ENCODE data around the gene RPLP1.
"Not testable (repeated sequence)": the region's sequence is repeated elsewhere in the genome, so short reads cannot be mapped to it uniquely, and the experiment has no call there.

The RPLP1 gene

DNA sequence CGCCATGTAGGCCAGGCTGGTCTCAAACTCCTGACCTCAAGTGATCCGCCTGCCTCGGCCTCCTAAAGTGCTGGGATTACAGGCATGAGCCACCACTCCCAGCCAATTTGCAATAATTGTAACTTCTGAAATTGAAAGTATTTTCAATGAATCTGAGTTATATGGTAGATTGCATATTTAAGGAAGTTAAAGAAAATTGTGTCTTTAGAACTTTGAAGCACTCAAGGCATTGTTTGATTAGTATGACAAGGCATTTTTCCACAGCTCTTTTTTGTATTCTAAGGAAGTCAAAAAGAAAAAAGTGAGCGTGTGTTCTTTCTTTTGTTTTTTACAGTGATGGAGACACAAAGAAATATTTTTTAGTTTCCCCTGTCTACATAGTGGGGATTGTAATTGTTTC lies 15.7 kb upstream of the RPLP1 start:
- in situ Hi-C loops (cut with HindIII; ENCODE audit: low sequenced_read_pairs) = no loop called here

DNA sequence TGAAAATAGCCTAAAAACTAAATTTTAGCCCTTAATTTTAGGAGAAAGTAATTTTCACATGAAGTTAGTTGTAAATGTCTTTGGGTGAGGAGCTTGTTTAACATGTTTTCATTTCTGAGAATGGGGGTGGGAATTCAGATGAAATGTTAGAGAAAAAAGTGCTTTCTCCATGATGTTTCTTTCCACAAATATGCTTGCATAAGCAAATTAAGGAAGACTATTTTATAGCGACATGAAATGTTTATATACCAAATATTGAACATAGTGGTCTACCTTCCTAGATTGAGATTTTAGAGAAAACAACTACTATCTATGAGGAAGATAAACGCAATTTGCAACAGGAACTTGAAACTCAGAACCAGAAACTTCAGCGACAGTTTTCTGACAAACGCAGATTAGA lies 13.0 kb upstream of the RPLP1 start:
- in situ Hi-C loops (cut with HindIII; ENCODE audit: low sequenced_read_pairs) = no loop called here

DNA sequence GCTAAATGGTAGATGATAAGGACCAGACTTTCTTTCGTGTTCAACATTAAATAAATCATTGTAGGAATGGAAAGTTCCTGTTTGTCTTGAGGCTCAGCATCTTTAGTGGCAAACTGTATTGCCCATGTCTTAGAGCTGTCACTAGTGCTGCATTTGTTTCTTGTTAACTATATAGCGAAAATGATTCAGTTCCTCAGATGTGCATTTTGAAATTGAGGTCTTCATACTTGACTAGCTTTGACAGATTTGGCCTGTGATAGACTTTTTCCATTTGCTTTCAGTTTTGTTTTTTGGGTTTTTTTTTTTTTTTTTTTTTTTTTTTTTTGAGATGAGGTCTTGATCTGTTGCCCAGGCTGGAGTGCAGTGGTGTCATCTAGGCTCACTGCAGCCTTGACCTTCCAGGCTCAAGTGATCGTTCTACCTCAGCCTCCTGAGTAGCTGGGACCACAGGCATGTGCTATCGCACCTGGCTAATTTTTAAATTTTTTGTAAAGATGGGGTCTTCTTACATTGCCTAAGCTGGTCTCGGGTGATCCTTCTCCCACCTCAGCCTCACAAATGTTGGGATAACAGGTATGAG lies 9.5 kb upstream of the RPLP1 start:
- in situ Hi-C loops (cut with HindIII; ENCODE audit: low sequenced_read_pairs) = no loop called here

DNA sequence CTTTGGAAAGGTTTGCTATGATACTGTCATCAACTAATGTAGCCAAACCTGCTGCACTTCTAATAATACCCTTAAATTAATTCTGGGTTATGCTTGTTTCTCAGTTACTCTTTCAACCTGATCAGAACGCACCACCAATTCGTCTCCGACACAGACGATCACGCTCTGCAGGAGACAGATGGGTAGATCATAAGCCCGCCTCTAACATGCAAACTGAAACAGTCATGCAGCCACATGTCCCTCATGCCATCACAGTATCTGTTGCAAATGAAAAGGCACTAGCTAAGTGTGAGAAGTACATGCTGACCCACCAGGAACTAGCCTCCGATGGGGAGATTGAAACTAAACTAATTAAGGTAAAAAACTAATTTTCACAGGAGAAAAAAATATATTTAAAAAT lies 7.9 kb upstream of the RPLP1 start:
- in situ Hi-C loops (cut with HindIII; ENCODE audit: low sequenced_read_pairs) = no loop called here

DNA sequence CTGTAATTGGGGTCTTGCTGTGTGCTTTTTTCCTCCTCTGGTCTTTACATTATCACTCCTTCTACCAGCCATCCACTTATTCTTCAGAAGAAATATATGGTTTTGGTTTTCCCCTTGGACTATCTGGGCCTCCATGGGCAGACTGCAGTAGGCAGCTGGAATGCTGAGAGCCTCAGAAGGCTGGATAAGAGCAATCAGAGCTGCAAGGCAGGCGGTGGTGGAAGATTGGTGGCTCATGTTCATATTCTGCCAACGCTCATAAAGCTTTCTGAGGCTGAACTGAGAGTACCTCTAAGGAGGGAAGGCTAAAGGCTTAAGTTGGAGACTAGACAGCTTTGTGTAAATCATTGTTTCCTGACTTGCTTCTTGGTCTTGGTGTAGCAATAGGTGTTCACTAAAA lies 5.7 kb upstream of the RPLP1 start:
- in situ Hi-C loops (cut with HindIII; ENCODE audit: low sequenced_read_pairs) = no loop called here

DNA sequence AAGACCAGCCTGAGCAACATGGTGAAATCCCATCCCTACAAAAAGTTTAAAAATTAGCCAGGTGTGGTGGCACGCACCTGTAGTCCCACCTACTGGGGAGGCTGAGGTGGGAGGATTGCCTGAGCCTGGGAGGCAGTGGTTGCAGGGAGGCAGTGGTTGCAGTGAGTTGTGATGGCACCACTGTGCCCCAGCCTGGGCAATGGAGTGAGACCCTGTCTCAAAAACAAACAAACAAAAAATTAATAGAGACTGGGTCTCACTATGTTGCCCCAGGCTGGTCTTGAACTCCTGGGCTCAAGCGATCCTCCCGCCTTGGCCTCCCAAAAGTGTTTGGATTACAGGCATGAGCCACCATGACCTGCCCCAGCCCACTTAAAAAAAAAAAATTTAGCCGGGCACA lies 2.4 kb upstream of the RPLP1 start:
- in situ Hi-C loops (cut with HindIII; ENCODE audit: low sequenced_read_pairs) = not testable (repeated sequence)

DNA sequence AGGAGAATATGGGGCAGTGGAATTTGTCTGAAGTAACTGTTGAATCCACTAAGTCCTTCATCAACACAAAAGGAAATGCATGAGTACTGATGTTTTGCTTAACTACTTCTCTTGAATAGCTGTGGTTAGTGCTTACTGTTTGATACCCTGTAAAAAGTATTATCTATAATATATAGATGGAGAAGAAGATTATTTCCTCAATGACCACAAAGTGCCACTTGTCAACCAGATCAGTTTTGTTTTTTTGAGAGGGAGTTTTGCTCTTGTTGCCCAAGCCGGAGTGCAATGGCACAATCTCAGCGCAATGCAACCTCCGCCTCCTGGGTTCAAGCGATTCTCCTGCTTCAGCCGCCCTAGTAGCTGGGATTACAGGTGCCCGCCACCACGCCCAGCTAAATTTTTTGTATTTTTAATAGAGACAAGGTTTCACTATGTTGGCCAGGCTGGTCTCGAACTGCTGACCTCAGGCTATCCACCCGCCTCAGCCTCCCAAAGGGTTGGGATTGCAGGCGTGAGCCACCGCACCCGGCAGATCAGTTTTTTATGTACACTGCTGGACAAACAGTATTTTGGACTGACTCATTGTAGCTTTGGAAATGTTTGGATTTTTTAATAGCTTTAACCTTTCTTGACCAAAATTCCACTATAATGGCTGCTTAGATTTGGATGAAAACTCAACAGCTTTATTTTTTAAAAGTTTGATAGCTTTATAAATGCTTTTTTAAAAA lies 1.5 kb upstream of the RPLP1 start:
- in situ Hi-C loops (cut with HindIII; ENCODE audit: low sequenced_read_pairs) = no loop called here

DNA sequence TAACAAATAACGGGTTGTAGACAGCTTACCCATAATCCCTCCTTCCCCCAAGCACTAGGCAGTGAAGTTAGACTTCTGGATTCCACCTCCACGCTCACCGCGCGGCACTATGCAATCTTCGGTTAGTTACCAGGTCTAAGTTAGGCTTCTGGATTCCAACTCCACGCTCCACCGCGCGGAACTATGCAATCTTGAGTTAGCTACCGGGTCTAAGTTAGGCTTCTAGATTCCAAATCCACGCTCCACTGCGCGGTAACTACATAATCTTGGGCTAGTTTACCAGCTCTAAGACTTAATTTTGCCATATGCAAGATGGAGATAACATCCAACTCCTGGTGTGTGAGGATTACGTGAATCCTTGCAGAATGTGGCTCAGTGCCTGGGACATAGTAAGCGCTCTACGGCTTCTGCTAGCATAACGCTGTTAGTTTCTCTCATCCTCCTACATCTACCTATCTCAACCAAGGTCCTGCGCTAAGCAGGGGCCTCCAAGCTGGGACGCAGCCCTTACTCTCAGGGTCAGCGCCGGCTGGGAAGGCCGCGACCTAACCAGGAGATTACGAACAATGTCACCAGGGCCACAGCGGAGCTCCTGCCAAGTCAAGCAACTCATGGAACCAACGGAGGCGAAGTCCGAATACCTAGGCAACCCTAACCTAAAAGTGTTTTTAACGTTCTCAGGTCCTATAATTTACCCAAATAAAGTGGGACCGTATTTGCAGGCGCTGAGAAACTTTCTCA lies 497 bp upstream of the RPLP1 start:
- in situ Hi-C loops (cut with HindIII; ENCODE audit: low sequenced_read_pairs) = no loop called here

DNA sequence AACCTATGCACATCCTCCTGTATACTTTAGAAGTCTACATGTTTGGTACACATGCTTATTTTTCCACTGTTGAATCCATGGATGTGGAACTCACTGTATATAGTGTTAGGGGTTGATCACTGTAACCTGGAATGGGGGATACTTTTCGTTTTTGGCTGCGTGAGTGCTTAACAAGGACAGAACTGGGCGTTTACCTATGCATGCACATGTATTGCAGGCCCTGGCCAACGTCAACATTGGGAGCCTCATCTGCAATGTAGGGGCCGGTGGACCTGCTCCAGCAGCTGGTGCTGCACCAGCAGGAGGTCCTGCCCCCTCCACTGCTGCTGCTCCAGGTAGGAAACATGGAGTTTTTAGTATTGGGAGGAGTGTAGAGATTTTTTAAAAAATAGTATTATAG lies 2.3 kb downstream of the RPLP1 start:
- in situ Hi-C loops (cut with HindIII; ENCODE audit: low sequenced_read_pairs) = no loop called here

DNA sequence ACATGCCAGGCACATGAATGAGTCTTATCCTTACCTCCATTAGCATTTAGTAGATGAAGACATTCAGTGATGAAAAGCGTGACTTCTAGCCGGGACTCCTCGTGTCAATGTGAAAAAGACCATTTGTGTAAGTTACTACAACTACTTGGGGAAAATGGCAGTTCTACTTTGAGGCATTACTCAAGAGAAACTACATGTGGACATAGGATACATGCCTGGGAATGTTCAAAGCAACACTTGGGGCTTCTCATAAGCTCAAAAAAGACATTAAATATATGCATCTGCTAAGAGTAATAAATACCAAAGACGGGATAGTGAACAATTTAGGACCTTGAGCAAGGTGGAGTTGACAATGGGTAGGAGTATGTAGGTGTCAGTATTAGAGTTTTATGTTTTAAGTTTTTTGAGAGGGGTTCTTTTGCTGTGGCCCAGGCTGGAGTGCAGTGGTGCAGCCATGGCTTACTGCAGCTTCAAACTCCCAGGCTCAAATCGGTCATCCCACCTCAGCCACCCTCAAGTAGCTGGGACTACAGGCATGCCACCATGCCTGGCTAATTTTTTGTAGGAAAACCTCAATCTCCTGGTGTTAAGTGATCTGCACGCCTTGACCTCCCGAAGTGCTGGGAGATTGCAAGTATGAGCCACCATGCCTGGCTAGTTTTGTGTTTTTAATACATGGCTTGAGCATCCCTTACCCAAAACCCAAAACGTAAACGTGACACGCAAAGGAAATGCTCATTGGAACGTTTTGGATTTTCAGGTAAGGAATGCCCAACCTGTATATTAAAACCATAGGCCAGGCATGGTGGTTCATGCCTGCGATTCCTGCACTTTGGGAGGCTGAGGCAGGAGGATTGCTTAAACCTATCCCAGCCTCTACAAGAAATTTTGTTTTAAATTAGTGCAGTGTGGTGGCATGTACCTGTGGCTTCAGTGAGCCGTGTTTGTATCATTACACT lies 3.9 kb downstream of the RPLP1 start:
- in situ Hi-C loops (cut with HindIII; ENCODE audit: low sequenced_read_pairs) = no loop called here

DNA sequence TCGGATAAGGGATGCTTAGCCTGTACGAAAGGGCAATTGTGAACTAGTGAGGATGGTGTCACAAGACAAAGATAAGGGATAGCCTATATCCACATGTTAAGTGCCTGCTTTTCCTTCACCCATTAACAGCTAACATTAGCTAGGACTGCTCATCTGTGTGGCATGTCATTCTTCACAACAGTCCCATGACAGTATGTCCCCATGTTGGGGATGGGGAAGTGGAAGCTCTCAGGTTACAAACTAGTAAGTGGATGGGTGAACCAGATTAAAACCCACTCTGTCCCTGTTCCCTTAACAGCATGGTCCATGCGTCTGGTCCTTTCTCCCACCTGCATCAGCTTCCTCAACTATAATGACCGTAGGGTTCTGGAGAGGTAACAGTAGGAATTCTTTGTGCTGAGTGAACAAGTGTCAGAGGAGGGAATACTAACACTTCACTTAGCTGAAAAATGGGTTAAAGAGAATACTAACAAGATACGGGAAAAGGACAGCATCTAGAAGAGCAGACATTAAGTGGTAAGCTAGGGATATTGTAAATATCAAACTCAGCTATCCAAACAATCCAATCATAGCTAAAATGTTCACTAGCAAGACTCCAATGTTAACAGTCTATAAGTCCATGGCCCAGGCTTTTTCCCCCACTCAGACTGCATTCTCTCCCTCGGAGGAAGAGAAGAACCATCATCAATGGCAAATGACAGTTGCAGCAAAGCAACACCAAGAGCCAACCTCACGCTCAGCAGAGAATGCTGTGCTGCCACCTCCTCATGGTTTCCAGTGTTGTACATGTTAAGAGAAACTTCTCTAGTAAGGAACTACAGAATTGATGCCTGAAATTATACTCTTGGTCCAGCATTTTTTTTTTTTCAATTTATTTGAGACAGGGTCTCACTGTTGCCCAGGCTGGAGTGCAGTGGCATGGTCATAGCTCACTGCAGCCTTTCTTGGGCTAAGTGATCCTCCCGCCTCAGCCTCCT lies 5.0 kb downstream of the RPLP1 start:
- in situ Hi-C loops (cut with HindIII; ENCODE audit: low sequenced_read_pairs) = no loop called here

DNA sequence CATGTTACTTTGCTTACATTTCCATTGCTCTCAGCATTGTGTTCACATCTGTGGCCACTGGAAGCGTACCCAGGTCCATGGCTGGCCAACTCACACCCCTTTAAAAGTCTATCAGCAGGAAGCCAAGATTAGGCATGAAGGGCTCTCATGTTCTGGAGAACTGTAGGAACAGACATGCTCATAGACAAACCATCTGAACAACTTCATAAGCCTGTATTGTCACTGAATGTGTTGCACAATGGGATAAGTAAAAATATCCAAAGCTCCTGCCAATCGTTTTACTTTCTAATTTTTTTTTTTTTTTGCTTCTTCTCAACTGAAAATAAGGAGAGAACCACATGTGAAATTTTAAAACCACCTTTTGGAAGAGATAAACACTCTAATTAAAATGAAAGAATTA lies 6.4 kb downstream of the RPLP1 start:
- in situ Hi-C loops (cut with HindIII; ENCODE audit: low sequenced_read_pairs) = no loop called here

DNA sequence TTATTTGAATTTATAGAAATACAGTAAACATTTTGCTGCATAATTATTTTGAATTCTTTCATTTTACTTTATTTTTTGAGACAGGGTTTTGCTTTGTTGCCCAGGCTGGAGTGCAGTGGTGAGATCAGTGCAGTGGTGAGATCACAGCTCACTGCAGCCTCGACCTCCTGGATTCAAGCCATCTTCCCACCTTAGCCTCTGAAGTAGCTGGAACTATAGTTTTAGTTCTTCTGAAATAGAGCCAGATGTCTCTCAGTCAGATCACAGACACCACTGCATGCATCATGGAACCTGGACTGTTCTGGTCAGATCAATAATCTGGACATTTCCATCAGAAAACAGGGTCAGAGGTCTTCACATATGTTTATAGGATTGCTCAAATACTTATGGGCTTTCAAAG lies 7.9 kb downstream of the RPLP1 start:
- in situ Hi-C loops (cut with HindIII; ENCODE audit: low sequenced_read_pairs) = no loop called here

DNA sequence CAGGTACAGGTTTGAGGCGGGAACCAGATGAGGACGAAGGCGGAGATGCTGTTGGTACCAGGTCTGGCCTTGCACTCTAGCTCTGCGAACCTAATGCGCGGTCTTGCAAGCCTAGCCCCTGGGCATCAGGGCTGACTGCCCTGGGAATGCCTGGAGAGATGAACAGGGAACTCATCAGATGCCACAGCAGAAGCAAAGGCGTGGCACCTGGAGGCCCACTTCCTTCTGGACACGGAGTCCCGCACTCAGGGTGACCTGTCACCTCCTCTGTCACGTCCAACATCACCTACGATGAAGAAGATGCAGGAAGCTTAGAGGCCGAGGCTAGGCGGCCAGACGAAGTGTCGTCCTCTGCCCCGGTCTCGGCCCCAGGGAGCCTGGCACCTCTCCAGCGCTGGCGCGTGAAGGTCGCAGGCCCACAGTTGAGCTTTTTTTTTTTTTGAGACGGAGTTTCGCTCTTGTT lies 9.4 kb downstream of the RPLP1 start:
- in situ Hi-C loops (cut with HindIII; ENCODE audit: low sequenced_read_pairs) = no loop called here

DNA sequence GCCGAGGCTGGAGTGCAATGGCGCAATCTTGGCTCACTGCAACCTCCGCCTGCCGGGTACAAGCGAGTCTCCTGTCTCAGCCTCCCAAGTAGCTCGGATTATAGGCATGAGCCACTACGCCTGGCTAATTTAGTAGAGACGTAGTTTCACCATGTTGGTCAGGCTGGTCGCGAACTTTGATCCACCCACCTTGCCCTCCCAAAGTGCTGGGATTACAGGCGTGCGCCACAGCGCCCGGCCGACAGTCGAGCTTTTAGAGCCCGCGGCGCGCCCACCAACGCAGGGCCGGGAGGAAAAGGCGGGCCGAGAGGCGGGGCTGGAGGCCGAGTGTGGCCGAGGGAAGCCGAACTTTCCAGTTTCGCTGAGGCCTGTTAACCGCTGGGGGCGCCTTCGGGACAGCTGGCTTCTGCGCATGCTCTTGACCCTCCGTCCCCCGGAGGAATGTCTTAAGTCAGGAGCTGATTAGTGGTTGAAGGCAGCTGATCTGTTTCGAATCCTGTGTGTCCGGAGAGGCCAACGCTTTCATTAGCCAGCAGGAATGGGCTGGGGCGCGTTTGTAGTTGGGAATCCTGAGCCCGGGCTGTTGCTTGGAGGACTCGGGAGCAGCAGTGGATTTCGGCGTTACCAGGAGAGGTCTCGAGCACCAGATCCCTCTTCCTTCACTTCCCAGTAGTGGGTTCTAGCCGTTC lies 10.0 kb downstream of the RPLP1 start:
- in situ Hi-C loops (cut with HindIII; ENCODE audit: low sequenced_read_pairs) = no loop called here

DNA sequence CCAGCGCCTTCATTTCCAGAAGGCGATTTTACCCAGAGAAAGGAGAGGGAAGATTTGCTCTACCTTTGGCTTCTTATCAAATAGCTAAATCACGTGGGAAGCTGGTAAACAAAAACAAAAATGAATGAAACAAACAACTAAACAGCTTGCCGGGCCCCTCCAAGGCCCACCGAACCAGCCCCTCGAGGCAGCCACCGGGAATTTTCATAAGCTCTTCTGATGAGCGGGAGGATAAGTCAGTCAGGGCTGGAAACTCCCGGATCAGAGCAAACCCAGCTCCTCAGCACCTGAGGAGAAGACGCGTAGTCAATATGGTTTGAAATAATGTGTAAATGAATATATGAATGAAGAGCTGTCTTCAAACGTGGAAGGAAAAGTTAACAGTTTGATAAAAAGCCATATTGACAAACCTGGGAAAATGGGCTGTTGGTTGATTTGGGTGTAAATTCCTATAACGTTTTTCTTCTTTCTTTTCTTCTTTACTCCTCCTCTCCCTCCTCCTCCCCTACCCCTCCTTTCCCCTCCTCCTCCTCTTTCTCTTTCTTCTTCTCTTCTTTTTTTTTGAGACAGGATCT lies 10.7 kb downstream of the RPLP1 start:
- in situ Hi-C loops (cut with HindIII; ENCODE audit: low sequenced_read_pairs) = no loop called here

DNA sequence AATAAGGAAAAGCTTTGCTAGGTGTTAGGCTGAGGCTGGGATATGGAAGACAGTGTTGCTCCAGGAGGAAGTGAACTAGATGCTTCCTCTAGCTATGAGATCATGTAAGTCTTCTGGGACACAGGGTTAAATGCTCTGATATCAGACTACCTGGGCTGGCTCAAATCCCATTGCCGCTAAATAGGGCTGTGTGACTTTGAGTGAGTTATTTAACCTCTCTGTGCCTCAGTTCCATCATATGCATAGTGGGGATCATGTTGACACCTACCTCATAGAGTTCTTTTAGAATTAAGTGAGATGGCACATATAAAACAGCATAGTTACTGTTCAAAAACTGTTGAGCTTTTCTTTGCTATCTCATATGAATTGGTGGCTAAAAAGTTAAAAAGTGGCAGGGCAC lies 12.6 kb downstream of the RPLP1 start:
- in situ Hi-C loops (cut with HindIII; ENCODE audit: low sequenced_read_pairs) = no loop called here

DNA sequence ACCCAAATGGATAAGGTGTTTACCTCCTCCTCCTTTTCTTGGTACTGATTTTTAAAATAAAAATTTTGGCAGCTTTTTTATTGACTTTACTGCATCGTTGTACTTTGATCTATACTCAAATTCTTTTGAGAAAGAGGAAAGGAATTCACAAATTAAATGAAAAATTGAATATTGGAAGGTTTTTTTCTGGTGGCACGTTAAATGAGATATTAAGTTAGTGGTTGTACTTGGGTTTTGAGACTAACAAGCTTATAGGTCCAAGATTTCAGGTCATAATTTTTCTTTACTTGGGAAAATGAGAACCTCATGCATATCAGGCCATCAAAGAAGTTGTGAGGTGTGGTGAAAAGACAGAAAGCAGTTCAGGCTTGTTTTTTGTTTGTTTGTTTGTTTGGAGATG lies 14.1 kb downstream of the RPLP1 start:
- in situ Hi-C loops (cut with HindIII; ENCODE audit: low sequenced_read_pairs) = no loop called here

DNA sequence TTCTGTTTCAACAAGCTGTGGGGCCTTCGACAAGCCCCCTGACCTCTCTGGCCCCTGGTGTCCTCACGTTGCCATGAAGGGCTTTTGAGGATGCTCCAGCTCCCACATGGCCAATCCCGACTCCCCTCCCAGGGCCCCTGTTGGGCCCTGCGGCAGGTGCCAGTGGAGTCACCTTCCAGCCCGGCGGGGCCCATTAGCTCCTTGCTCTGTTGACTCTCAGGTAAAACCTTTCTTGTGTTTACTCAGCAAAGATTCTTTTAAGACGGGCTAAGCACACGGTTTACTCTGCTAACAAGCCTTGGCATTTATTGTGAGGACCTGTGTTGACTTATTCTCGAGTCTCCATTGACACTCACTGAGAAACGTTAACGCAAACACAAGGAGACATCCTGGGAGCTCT lies 15.0 kb downstream of the RPLP1 start:
- in situ Hi-C loops (cut with HindIII; ENCODE audit: low sequenced_read_pairs) = no loop called here

Data from DLD1 (cell line).